Breast epithelium (tissue), 3 donors: ENCODE data around the gene PRRX1.

Experiments used
- POLR2A ChIP-seq: fragments of 450-650 bp; IDR thresholded peaks from one replicate; pipeline ENCODE4 v1.6.1; 2016; ENCODE audit warnings: antibody characterized with exemption, mild to moderate bottlenecking, moderate library complexity
- TF ChIP-seq, protein P1 (sequence below), 3 donors: fragments of 450-650 bp; IDR thresholded peaks; one replicate each; pipeline ENCODE4 v1.5.1; 2016 to 2017; ENCODE audit warnings: antibody characterized with exemption in 3 of 3, mild to moderate bottlenecking in 3 of 3, moderate library complexity in 3 of 3

- TF ChIP-seq POLR2A: no peak
- TF ChIP-seq, protein P1, sequence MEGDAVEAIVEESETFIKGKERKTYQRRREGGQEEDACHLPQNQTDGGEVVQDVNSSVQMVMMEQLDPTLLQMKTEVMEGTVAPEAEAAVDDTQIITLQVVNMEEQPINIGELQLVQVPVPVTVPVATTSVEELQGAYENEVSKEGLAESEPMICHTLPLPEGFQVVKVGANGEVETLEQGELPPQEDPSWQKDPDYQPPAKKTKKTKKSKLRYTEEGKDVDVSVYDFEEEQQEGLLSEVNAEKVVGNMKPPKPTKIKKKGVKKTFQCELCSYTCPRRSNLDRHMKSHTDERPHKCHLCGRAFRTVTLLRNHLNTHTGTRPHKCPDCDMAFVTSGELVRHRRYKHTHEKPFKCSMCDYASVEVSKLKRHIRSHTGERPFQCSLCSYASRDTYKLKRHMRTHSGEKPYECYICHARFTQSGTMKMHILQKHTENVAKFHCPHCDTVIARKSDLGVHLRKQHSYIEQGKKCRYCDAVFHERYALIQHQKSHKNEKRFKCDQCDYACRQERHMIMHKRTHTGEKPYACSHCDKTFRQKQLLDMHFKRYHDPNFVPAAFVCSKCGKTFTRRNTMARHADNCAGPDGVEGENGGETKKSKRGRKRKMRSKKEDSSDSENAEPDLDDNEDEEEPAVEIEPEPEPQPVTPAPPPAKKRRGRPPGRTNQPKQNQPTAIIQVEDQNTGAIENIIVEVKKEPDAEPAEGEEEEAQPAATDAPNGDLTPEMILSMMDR (IDR thresholded peaks at IDR 0.05): no peak
These were observed 11.9 kb downstream of the PRRX1 start for GRCh38 chr1:170675865-170676264.
